HG03139 (cell line): Measurements from ENCODE around the gene RALGPS1.

Experiments
- ATAC-seq: cut with Tn5 transposase; IDR thresholded peaks from one replicate; pipeline ENCODE4 v1.9.1; 2021; ENCODE audit not compliant: unreplicated experiment

The RALGPS1 gene

GRCh38 chr9:127075624-127076372 lies 161.2 kb downstream of the RALGPS1 start:
- ATAC-seq = no peak

GRCh38 chr9:127076860-127077643 lies 162.5 kb downstream of the RALGPS1 start:
- no peak for ATAC-seq

- no peak for ATAC-seq
Measured at GRCh38 chr9:127077644-127077946, 163.0 kb downstream of the RALGPS1 start.

- ATAC-seq = no peak
Measured at GRCh38 chr9:127078336-127078735, 163.8 kb downstream of the RALGPS1 start.

GRCh38 chr9:127078988-127079387 lies 164.4 kb downstream of the RALGPS1 start:
- no peak for ATAC-seq

- ATAC-seq = no peak
Measured at GRCh38 chr9:127079446-127080140, 165.0 kb downstream of the RALGPS1 start.

GRCh38 chr9:127081250-127082185 lies 166.9 kb downstream of the RALGPS1 start:
- ATAC-seq = no peak

GRCh38 chr9:127083138-127083980 lies 168.8 kb downstream of the RALGPS1 start:
- no peak for ATAC-seq

GRCh38 chr9:127084076-127085039 lies 169.8 kb downstream of the RALGPS1 start:
- ATAC-seq = no peak

- no peak for ATAC-seq
Measured at GRCh38 chr9:127085186-127085585, 170.6 kb downstream of the RALGPS1 start.

GRCh38 chr9:127086771-127087170 lies 172.2 kb downstream of the RALGPS1 start:
- ATAC-seq = no peak

- no peak for ATAC-seq
Measured at GRCh38 chr9:127087411-127087810, 172.8 kb downstream of the RALGPS1 start.

- no peak for ATAC-seq
Measured at GRCh38 chr9:127087836-127088235, 173.3 kb downstream of the RALGPS1 start.

- ATAC-seq = no peak
Measured at GRCh38 chr9:127088724-127089615, 174.4 kb downstream of the RALGPS1 start.

- no peak for ATAC-seq
Measured at GRCh38 chr9:127089631-127090081, 175.1 kb downstream of the RALGPS1 start.

GRCh38 chr9:127090341-127090985 lies 175.9 kb downstream of the RALGPS1 start:
- ATAC-seq = no peak

- ATAC-seq = no peak
Measured at GRCh38 chr9:127091526-127091925, 176.9 kb downstream of the RALGPS1 start.
